ELF-1 (cell line): ENCODE measurements around the gene TRIML1.
"Not testable (repeated sequence)": the region's sequence is repeated elsewhere in the genome, so short reads cannot be mapped to it uniquely, and the experiment has no call there.

Experiments used
- DNase-seq: peaks from one replicate; pipeline ENCODE4 v3.0.0-alpha.2; 2016; ENCODE audit warnings: low read depth, low spot score

TRIML1 gene

DNA sequence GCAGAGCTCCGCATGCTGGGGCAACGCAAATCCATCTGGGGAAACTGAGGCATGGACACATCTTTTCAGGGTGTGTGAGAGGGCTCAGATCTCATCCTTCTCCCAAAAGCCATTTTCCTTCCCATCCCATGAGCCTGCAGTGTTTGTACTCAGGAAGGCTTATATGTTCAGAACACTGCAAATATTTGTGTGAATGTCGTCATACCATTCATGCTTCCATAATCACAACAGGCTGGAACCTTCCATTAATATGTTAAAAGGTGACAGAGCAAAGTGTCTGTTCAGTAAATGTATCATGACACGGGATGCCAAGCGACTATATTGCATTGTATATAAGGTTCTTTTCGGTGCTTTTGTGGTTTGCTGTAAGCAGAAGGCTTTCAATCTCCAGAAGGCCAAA lies 8.5 kb downstream of the TRIML1 start:
- no peak for DNase-seq

DNA sequence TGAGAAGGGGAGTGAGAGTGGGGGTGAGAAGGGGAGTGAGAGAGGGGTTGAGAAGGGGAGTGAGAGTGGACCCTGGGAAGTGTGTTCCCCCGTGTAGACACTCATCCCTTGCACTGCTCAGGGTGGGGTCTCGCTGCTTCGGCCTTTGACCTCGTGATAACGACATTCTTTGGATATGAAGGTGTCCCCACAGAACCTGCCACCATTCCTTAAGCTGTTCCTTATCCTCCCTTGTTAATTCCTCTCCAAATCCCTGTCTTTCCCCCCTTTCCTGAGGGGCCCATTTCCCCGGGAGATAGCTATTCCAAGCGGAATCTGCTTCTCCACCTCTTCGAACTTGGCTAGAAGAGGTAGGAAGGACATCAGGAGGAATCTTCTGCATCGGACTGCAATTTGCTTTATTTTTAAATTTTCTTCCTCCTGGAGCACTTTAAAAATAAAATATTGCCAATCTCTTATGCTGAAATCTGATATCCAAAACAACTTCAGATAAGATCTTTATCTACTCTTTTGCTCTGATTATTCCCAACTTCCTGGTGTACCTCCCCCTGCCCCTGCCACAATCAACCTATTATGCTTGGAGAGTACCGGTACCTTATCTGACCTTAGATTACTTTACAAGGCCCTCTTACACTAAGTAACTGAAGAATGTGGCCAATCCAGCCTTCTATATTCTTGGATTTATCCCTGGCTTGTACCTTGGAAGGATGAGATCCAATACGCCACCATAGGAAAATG lies 15.6 kb downstream of the TRIML1 start:
- no peak for DNase-seq

DNA sequence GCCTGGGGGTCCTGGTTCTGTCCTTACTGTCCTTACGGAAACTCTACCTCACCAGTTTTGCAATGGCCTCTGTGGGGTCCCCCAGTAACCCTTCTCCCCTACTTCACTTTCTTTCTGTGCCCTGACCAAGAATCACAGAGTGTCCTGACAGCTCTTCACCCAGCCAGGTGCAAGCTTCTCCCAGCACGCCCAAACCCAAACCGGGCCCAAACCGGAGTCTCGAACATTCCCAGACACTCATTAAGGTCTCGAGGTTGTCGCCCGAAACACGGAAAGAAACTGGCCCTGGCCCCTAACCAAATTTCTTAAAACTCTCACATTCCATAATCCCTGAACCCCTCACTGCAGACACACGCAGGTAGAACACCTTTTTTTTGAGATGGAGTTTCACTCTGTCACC lies 19.1 kb downstream of the TRIML1 start:
- DNase-seq: no peak

DNA sequence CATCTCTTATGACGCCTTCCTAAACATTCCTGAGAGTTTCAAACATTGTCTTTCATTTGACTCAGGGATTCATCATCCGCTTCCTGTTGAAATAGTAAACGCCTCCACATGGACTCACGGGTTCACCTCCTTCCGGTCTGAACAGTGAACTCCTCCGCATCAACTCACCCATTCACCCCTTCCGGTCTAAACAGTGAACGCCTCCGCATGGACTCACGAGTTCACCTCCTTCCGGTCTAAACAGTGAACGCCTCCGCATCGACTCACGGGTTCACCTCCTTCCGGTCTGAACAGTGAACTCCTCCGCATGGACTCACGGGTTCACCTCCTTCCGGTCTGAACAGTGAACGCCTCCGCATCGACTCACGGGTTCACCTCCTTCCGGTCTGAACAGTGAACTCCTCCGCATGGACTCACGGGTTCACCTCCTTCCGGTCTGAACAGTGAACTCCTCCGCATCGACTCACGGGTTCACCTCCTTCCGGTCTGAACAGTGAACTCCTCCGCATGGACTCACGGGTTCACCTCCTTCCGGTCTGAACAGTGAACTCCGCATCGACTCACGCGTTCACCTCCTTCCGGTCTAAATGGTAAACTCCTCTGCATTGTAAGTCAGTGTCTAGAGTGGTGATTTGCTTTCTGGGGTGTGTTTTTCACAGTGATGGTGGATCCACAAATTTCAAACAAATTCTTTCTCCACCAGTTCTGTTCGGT lies 20.4 kb downstream of the TRIML1 start:
- DNase-seq: not testable (repeated sequence)

DNA sequence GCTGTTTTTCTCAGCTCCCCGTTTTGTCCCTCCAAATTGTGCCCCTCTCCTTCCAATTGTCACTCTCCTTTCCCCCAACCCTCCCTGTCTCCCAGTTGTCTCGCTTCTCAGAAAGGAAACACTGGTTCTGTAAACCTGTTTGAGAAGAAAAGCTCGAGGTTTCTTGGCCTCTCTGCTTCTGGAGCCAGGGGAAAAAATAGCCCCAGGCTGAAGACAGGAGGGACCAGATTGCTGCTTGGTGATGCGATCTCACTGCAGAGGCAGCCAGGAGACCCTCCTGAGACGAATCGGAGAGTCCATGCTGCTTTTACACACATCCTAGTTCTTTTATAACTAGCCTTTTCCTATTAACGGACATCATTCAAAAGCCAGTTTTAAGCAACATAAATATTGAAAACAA lies 21.2 kb downstream of the TRIML1 start:
- peak; percentile 83 for DNase-seq

DNA sequence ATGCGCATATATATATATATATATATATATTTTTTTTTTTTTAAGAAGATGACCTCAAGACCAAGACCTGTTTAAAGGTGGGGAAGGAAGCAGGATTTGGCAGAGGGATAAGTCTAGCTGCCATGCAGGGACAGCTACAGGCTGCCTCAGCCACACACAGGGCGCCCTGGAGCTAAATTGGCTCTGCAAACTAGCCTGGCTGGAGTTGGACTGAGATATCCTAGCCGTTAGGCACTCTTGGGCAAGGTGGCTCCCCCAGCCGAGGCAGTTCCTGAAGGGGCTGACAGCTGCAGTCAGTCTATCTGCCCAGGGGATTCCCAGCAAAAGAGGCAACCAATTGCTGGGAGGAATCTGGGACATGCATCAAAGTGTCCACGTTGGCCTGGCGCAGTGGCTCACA lies 21.9 kb downstream of the TRIML1 start:
- DNase-seq: peak; percentile 85

DNA sequence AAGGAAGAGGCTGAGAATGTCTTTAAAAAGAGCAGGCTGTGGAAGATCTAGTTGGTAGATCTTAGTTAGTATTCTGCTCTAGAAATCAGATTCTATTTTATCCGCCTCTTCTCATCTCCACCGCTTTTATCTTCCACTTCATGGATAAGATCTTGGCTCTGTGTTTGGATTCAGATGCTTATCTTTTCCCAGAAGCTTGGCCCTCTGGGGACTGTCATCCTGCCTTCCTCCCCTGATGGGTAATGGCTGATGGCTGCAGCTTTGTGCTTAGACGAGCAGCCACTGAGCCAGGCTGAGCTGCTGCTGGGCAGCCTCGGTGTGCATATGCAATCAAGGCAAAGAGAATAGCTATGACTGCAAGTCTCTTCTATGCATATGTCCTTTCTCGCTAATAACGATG lies 23.5 kb downstream of the TRIML1 start:
- DNase-seq: peak; percentile 71

DNA sequence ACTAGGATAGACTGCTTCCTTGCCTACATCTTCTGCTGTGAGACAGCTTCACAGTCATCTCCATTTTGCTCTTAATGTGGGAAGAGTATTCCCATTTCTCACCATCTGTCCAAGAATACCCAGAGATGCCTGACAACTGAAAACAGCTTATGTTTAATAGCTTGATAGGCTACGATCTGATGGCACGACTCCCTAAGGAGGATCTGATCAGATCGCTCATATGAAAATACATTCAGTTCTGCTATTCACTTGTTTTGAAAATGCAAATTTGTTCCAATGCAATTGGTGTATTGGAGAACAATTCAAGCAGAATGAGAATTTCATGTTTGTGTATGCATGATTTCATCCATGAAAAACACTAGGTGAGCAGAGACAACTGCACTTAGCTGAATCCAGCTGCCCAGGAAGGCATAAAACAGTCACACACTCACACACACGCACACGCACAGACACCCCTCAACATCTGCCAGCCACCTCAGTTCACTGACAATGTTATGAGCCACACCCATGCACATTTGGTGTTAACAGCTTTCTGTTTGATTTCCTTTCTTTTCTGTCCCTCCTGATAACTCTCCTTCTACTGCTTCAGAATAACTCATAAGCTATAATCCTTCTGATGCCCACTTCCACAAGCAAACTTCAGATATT lies 29.6 kb downstream of the TRIML1 start:
- no peak for DNase-seq

DNA sequence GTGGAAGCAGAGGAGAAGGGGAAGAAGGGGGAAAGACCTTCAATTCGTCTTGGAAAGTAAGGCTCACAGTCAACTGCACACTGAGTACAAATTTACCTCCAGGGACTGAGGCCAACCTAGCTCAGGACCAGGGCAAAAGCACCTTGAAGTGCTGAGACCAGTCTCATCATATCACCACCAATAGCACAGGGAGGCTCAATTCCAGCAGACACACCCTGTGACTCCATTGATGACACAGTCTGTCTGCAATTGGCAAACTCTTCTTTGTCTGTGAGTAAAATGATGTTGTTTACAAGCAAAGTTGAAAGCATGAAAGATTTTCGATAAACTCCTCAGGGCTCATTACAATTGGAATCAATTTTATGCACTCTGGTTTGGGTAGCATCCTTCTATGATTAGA lies 32.3 kb downstream of the TRIML1 start:
- DNase-seq: no peak

DNA sequence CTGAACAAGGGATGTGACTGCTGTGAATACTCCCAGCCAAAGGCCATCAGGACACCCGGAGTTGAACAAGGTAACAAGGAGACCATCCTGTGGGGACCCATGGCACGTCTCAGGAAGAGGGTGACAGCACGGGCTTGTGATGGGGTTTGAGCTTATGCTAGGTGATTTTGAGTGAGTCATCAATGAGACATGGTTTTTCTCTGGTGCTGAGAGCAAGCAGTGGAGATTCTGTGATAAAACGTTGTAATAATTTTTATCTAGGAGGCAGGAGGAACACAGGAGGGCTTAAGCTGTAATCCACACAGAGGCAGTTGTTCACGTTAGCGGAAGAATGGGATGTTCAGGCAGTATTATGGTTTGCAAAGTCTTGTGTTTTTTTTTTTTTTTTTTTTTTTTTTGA lies 36.0 kb downstream of the TRIML1 start:
- no peak for DNase-seq

DNA sequence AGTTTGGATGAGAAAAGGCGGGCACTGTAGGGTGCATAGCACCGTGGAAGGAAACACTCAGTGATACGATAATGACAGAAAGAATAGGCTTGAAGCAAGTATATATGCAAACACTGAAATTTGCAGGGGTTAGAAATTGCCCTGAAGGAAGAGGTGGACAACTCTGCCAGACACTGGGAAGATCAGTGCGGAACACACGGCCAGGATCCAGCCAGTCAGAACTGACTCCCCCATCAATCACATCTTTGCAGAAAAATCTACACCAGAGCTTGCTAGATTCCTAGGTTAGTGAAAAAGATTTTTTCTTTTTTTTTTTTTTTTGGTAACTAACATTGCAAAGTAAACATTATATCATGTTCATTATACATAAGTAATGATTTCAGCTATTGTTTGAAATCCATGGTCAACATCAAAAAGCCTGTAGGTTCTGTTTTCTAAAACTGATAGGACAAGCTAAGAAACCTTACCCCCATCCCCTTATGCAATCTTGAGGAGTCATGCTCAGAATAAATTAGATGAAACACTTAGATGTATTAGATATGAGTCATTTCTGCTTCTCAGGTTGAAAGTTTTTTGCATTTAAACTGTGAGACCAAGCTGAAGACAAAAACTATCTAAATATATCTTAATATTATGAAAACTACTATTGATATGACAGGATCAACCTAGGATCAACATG lies 38.9 kb downstream of the TRIML1 start:
- DNase-seq: no peak

DNA sequence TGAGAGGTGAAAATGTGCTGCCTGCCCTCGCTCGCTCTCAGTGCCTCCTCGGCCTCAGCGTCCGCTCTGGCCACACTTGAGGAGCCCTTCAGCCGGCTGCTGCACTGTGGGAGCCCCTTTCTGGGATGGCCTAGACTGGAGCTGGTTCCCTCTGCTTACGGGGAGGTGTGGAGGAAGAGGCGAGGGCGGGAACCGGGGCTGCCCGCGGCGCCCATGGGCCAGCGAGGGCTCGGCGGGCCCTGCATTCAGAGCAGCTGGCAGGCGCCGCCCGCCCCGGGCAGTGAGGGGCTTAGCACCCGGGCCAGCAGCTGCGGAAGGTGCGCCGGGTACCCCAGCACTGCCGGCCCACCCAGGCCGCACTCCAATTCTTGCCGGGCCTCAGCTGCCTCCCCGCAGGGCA lies 39.6 kb downstream of the TRIML1 start:
- no peak for DNase-seq

DNA sequence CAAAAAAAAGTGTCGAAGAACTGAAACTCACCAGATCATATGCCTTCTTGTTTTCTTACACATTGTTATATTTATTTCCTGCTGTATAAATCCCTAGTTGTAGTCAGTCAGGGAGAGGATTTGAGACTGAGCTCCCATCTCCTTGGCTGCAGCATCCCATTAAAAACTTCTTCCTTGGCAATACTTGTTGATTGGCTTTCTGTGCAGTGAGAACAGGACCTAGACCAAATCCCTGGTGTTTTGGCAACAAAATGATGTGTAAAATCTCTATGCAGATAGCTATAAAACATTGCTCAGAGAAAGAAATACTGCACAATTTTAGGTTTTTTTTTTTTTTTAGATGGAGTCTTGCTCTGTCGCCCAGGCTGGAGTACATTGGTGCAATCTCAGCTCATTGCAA lies 47.9 kb downstream of the TRIML1 start:
- DNase-seq: no peak

DNA sequence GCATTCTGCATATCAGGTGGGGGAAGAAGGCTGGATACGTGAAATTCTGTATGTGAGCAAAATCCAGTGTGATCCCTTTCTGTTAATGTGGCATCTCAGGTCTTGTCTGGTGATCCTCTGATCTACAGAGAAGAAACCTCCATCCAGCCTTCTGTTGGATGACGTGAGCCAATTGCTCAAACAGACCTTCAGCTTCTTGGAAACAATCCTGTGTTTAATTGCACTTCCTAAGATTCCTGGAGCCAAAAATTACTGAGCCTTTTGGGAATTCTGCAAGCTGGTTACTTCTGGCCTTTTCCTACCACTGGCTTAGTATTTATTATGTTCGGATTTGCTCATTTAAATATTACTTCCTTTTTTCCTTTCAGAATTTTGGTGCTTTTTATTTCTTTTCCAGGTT lies 51.2 kb downstream of the TRIML1 start:
- no peak for DNase-seq

DNA sequence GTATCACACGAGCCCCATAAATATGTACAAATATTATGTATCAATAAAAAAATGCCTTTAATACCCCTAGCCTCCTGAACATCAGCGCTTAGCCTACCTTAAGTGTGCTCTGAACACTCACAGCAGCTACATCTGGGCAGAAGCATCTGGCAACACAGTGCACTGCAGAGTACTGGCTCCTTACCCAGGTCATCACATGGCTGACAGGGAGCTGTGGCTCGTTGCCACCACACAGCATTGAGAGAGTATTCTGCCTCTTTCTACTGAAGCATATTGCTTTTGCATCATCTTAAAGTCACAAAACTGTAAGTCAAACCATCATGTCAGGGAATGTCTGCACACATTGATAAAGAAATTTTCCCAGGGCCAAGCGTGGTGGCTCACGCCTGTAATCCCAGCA lies 55.2 kb downstream of the TRIML1 start:
- no peak for DNase-seq

DNA sequence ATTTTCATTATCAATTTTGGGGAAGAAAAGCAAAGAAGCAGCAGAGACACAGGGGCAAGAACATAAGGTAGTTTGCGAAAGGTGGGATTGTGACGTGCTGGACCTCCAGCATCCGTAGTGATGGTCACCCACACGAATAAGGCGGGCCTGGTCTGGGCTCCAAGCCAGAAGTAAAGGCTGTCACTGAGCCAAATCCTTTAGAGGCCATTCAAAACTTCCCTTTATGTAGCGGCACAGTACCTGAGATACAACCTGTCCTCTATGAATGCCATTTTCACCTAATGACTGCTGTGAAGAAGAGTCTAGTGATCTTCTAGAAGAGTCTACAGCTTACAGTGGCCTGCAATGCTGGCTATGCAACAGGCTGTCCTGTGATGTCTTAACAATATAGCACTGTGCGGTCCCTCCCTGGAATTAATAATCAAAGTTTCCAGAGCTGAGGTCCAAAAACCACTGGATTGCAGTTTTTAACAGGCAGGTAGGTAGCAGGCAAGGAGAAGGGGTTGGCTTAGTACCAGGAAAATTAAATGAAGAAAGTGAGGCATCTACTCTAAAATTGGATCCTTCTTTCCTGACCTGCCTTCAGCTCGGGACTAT lies 56.2 kb downstream of the TRIML1 start:
- no peak for DNase-seq

DNA sequence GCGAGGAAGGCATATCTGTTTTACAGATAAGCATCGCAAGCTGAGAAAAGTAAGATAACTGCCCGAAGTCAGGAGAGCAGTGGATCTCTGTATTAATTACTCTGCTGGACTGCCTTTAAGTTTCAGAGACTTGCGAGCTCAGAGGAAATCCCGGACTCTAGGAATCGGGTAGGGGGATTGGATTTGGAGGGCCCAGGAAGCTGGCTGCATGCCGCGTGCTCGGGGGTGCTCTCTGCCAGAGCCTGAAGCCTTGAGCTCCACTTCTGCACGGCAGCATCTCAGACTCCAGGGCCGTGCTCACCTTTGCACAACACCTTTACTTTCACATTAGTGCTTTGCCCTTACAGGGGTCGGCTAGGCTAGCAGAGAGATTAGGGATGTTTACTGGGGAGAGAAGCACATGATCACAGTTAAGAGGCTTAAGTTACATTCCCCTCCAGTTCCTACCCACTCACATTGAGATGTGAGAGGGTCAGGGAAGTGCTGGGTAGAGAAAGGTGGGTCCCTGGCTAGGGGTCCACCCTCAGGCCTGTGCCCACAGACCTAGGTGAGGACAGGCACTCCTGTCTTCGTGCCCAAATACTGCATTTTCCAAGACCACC lies 57.0 kb downstream of the TRIML1 start:
- DNase-seq: peak; percentile 36
